Hepatocyte (in vitro differentiated cells): ENCODE measurements around the gene PNPLA5.

Experiments
- EZH2phosphoT487 ChIP-seq: fragments of 200-600 bp; sonication (generic); IDR thresholded peaks from one replicate; pipeline ENCODE4 v1.6.1; 2018; ENCODE audit warnings: antibody characterized with exemption, mild to moderate bottlenecking, low read depth, moderate library complexity; ENCODE audit not compliant: unreplicated experiment, severe bottlenecking
- TF ChIP-seq, protein P1 (sequence below): fragments of 200-600 bp; sonication (generic); IDR thresholded peaks from 2 replicates; pipeline ENCODE4 v1.5.1; 2016; ENCODE audit warnings: antibody characterized with exemption, mild to moderate bottlenecking; ENCODE audit not compliant: poor library complexity

DNA sequence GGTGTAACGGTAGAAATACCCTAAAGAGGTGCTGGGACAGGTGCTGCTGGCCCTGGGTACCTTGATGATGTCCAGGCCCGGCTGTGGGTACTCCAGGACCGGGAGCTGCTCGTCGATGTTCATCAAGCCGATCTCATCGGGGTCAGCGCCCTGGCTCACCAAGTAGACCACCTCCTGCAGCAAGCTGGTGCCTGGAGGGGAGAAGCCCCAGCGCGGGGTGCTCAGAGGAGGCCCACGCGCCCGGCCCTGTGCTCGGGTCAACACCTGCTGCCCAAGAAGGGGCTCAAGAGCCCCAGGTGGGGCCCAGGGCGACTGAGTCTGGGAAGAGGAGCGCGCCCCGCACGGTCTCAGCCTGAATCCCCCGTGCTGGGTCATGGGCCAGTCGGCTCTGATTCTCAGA, 50.1 kb downstream of the PNPLA5 start:
- TF ChIP-seq, protein P1, sequence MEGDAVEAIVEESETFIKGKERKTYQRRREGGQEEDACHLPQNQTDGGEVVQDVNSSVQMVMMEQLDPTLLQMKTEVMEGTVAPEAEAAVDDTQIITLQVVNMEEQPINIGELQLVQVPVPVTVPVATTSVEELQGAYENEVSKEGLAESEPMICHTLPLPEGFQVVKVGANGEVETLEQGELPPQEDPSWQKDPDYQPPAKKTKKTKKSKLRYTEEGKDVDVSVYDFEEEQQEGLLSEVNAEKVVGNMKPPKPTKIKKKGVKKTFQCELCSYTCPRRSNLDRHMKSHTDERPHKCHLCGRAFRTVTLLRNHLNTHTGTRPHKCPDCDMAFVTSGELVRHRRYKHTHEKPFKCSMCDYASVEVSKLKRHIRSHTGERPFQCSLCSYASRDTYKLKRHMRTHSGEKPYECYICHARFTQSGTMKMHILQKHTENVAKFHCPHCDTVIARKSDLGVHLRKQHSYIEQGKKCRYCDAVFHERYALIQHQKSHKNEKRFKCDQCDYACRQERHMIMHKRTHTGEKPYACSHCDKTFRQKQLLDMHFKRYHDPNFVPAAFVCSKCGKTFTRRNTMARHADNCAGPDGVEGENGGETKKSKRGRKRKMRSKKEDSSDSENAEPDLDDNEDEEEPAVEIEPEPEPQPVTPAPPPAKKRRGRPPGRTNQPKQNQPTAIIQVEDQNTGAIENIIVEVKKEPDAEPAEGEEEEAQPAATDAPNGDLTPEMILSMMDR: no peak
- TF ChIP-seq EZH2phosphoT487: no peak
